SK-N-SH (cell line): ENCODE data around the gene LMTK2. TPM values are rescaled to one million over a fixed set of nuclear protein-coding genes. Genes with fewer than 3 reads are reported as not detected.
A peak's percentile ranks its signal among the peaks of the same experiment; 100 is the strongest.
"Not testable (repeated sequence)": the region's sequence is repeated elsewhere in the genome, so short reads cannot be mapped to it uniquely, and the experiment has no call there.

Experiments
- CTCF ChIA-PET: fragments of 300-600, 350-600 bp; formaldehyde crosslinking; extraction: SDS; loops from one replicate; lab custom pipeline; 2021; lab: Yijun Ruan, JAX
- POLR2A ChIA-PET: fragments of 350-600 bp; sonication (Branson Sonifier 250); formaldehyde crosslinking; extraction: SDS; loops from one replicate; lab custom pipeline; 2020; ENCODE audit warnings: antibody characterized with exemption, inconsistent platforms; lab: Yijun Ruan, JAX
- DNase-seq: peaks from one replicate; pipeline ENCODE4 v3.0.0; 2012
- H2AFZ ChIP-seq: fragments of 200-600 bp; sonication (generic); 2 replicates; pipeline ENCODE4 v1.8.1; 2016; ENCODE audit warnings: antibody characterized with exemption, mild to moderate bottlenecking, low read depth
- H3F3A ChIP-seq: fragments of 200-600 bp; sonication (generic); replicated peaks from 2 replicates; pipeline ENCODE3; 2016; ENCODE audit warnings: antibody characterized with exemption, mild to moderate bottlenecking; ENCODE audit not compliant: insufficient read depth
- H3K27ac ChIP-seq, 2 experiments: fragments of 200-500 bp in 1 of 2; fragments of 200-600 bp in 1 of 2; sonication (Bioruptor generic) in 1 of 2; sonication (generic), shearing (Covaris generic) in 1 of 2; 2 replicates each; pipeline versions ENCODE4 v1.5.1 to v1.6.1; 2014 to 2016; ENCODE audit warnings: low read depth in 2 of 2, inconsistent platforms in 1 of 2, low read length in 1 of 2, mild to moderate bottlenecking in 1 of 2, mixed read lengths in 1 of 2
- H3K27me3 ChIP-seq: fragments of 200-600 bp; sonication (generic), shearing (Covaris generic); 2 replicates; pipeline ENCODE4 v1.6.1; 2016; ENCODE audit warnings: mixed run types; ENCODE audit not compliant: insufficient read depth
- H3K36me3 ChIP-seq, 2 experiments: fragments of 200-500 bp in 1 of 2; fragments of 200-600 bp in 1 of 2; sonication (Bioruptor generic) in 1 of 2; sonication (generic) in 1 of 2; replicated peaks in 1 of 2; 2 replicates each; pipeline versions ENCODE3 to v1.5.1; 2014 to 2016; ENCODE audit warnings: low read length in 1 of 2, mild to moderate bottlenecking in 1 of 2; ENCODE audit not compliant: insufficient read depth in 2 of 2, control insufficient read depth in 1 of 2
- H3K4me1 ChIP-seq, 2 experiments: fragments of 200-500 bp in 1 of 2; fragments of 200-600 bp in 1 of 2; sonication (Bioruptor generic) in 1 of 2; sonication (generic), shearing (Covaris generic) in 1 of 2; 2 replicates each; pipeline versions ENCODE4 v1.5.1 to v1.6.1; 2014 to 2016; ENCODE audit warnings: low read depth in 1 of 2, low read length in 1 of 2, mixed run types in 1 of 2; ENCODE audit not compliant: insufficient read depth in 2 of 2, control insufficient read depth in 1 of 2
- H3K4me2 ChIP-seq: fragments of 200-600 bp; sonication (generic), shearing (Covaris generic); 2 replicates; pipeline ENCODE4 v1.6.1; 2017; ENCODE audit warnings: mixed run types
- H3K4me3 ChIP-seq, 2 experiments: fragments of 200-500 bp in 1 of 2; fragments of 200-600 bp in 1 of 2; sonication (Bioruptor generic) in 1 of 2; sonication (generic), shearing (Covaris generic) in 1 of 2; 2 replicates each; pipeline versions ENCODE4 v1.5.1 to v1.8.1; 2014 to 2016; ENCODE audit warnings: low read depth in 2 of 2, inconsistent platforms in 1 of 2, low read length in 1 of 2, mild to moderate bottlenecking in 1 of 2, mixed read lengths in 1 of 2, moderate library complexity in 1 of 2
- H3K79me2 ChIP-seq: fragments of 200-600 bp; sonication (generic); 2 replicates; pipeline ENCODE4 v1.8.1; 2017; ENCODE audit warnings: mild to moderate bottlenecking; ENCODE audit not compliant: insufficient read depth
- H3K9ac ChIP-seq: fragments of 200-600 bp; sonication (generic); 2 replicates; pipeline ENCODE4 v1.6.1; 2017; ENCODE audit warnings: mixed run types
- H3K9me2 ChIP-seq: fragments of 200-600 bp; sonication (generic); 2 replicates; pipeline ENCODE4 v1.6.1; 2017; ENCODE audit warnings: mixed run types
- H3K9me3 ChIP-seq: fragments of 200-600 bp; sonication (generic); 2 replicates; pipeline ENCODE4 v1.6.1; 2017; ENCODE audit warnings: mixed run types, mild to moderate bottlenecking, moderate library complexity
- H4K20me1 ChIP-seq: fragments of 200-600 bp; sonication (generic); 2 replicates; pipeline ENCODE4 v1.6.1; 2017; ENCODE audit warnings: mild to moderate bottlenecking, mixed run types; ENCODE audit not compliant: insufficient read depth
- CTCF ChIP-seq: fragments of 200-600 bp; sonication (generic); IDR thresholded peaks from 2 replicates; pipeline ENCODE4 v1.6.1; 2017; ENCODE audit warnings: antibody characterized with exemption, mild to moderate bottlenecking, moderate library complexity
- FOSL2 ChIP-seq: IDR thresholded peaks from 2 replicates; pipeline ENCODE4 v1.4.0; 2012; ENCODE audit warnings: low read depth, mild to moderate bottlenecking, moderate library complexity, borderline replicate concordance
- FOXJ3 ChIP-seq: sonication (generic); formaldehyde crosslinking; IDR thresholded peaks from 2 replicates; pipeline ENCODE4 v1.5.1; 2020; ENCODE audit warnings: mild to moderate bottlenecking, missing genetic modification reagents
- NFIC ChIP-seq: IDR thresholded peaks from 2 replicates; pipeline ENCODE4 v1.4.0; 2012; ENCODE audit warnings: borderline replicate concordance
- REST ChIP-seq: IDR thresholded peaks from 2 replicates; pipeline ENCODE4 v1.6.1; 2012; ENCODE audit warnings: mild to moderate bottlenecking, low read depth, low read length, moderate library complexity
- RFX5 ChIP-seq: IDR thresholded peaks from 2 replicates; pipeline ENCODE4 v1.6.1; 2012; ENCODE audit warnings: mild to moderate bottlenecking, improper control_type of control experiment, low read length
- RXRA ChIP-seq: IDR thresholded peaks from 2 replicates; pipeline ENCODE4 v1.4.0; 2012; ENCODE audit warnings: low read depth, mild to moderate bottlenecking, borderline replicate concordance
- SIN3A ChIP-seq: IDR thresholded peaks from 2 replicates; pipeline ENCODE4 v1.6.1; 2012; ENCODE audit warnings: low read depth, mild to moderate bottlenecking, low read length, moderate library complexity, borderline replicate concordance
- WGBS: methylation state at CpG from one replicate; pipeline ENCODE4 v1.1.6; 2017; ENCODE audit warnings: low lambda C conversion rate; 5-methylcytosine and 5-hydroxymethylcytosine counted together
- polyA plus RNA-seq, 3 experiments: library from polyadenylated mRNA; depleted of rRNA; stranded (reverse); fragments of >200 nt; gene quantifications; 2 replicates each; pipeline ENCODE4 v1.2.3, GENCODE V29; 2012

Gene LMTK2
- polyA plus RNA-seq, 1 of the 3 experiments (the other 2 are of a cell fraction), result 9.0 TPM

GRCh38 chr7:98120559-98120958, 13.9 kb downstream of the LMTK2 start:
- Histone ChIP-seq H3K4me3 (no peak overlapping the region), H3F3A (peaks cover 7% of the 10 kb centered on the region), H2AFZ (no peak overlapping the region), H3K36me3 (no peaks in the 10 kb centered on the region), H3K27me3 (no peaks in the 10 kb centered on the region), H3K9ac (no peak overlapping the region), H3K27ac (no peak overlapping the region), H4K20me1 (no peaks in the 10 kb centered on the region), H3K9me2 (no peaks in the 10 kb centered on the region), H3K79me2 (peaks cover 56% of the 10 kb centered on the region), H3K4me2 (peak overlapping the region; percentile 35; the same call in 1 of the 2 replicates), H3K9me3 (no peaks in the 10 kb centered on the region), H3K4me1 (peaks cover 10 to 18% of the 10 kb centered on the region in 2 experiments; a peak in 3 of 4 replicates)
- CTCF ChIA-PET, result interaction anchor here (1.1 to 4.1 kb wide), 8 partner anchors 10 to 99 kb away, joined by 3 to 27 read pairs (median 10); no protein-coding TSS in a partner anchor
- TF ChIP-seq SIN3A, result no peak
- no peak for TF ChIP-seq FOXJ3 (CRISPR knock-in tag)
- TF ChIP-seq NFIC, result no peak
- no peak for TF ChIP-seq CTCF
- no peak for TF ChIP-seq RXRA
- TF ChIP-seq FOSL2, result no peak
- no peak for TF ChIP-seq REST
- no peak for TF ChIP-seq RFX5
- POLR2A ChIA-PET, result no interaction called here
- WGBS, result 92% methylated on average over 4 of the region's 4 CpGs
- no peak for DNase-seq

- H3F3A ChIP-seq, DNase-seq, H4K20me1 ChIP-seq, H3K9ac ChIP-seq, H3K27me3 ChIP-seq, H2AFZ ChIP-seq, H3K27ac ChIP-seq, H3K36me3 ChIP-seq, POLR2A ChIA-PET, H3K4me2 ChIP-seq, H3K9me2 ChIP-seq, H3K9me3 ChIP-seq, H3K4me3 ChIP-seq: not testable (repeated sequence)
- Histone ChIP-seq H3K4me1 (peaks cover 10 to 18% of the 10 kb centered on the region in 2 experiments; a peak in 3 of 4 replicates), H3K79me2 (peaks cover 48% of the 10 kb centered on the region)
- TF ChIP-seq NFIC, result peak; percentile 34; the same call in 1 of the 2 replicates
- CTCF ChIA-PET, result interaction anchor here (1.6 to 4.1 kb wide), 4 partner anchors 11 to 47 kb away, joined by 5 to 27 read pairs (median 14); partner anchors contain the start of gene LMTK2
- WGBS, result 90% methylated on average over 7 of the region's 7 CpGs
Measured at GRCh38 chr7:98121388-98121787, 14.7 kb downstream of the LMTK2 start.
